OCI-LY1 (cell line): ENCODE results near the gene CAMK2D.
A peak's percentile ranks its signal among the peaks of the same experiment; 100 is the strongest.

ENCODE experiments used
- H2AFZ ChIP-seq: fragments of 200-600 bp; sonication (generic), shearing (Covaris generic); 2 replicates; pipeline ENCODE4 v1.6.0; 2014; ENCODE audit warnings: antibody characterized with exemption, mild to moderate bottlenecking, low read length
- H3F3A ChIP-seq: fragments of 200-600 bp; sonication (generic), shearing (Covaris generic); 2 replicates; pipeline ENCODE4 v1.6.0; 2014; ENCODE audit warnings: mild to moderate bottlenecking, antibody characterized with exemption, low read length, moderate library complexity; ENCODE audit not compliant: insufficient read depth
- H3K27ac ChIP-seq: fragments of 200-600 bp; sonication (generic); 2 replicates; pipeline ENCODE4 v1.5.1; 2014; ENCODE audit warnings: low read length, mixed run types, mild to moderate bottlenecking, low read depth; ENCODE audit not compliant: poor library complexity, severe bottlenecking
- H3K27me3 ChIP-seq: fragments of 200-600 bp; sonication (generic); 2 replicates; pipeline ENCODE4 v1.6.0; 2014; ENCODE audit warnings: antibody characterized with exemption, mild to moderate bottlenecking, low read length, moderate library complexity; ENCODE audit not compliant: insufficient read depth
- H3K36me3 ChIP-seq: fragments of 200-600 bp; sonication (generic); 2 replicates; pipeline ENCODE4 v1.6.1; 2014; ENCODE audit warnings: mild to moderate bottlenecking, antibody characterized with exemption, low read length, moderate library complexity, mixed read lengths; ENCODE audit not compliant: insufficient read depth
- H3K4me1 ChIP-seq: fragments of 200-600 bp; sonication (generic); 2 replicates; pipeline ENCODE4 v1.5.1; 2014; ENCODE audit warnings: mild to moderate bottlenecking, low read length, moderate library complexity; ENCODE audit not compliant: insufficient read depth, severe bottlenecking
- H3K4me2 ChIP-seq: fragments of 200-600 bp; sonication (generic), shearing (Covaris generic); 2 replicates; pipeline ENCODE4 v1.6.1; 2014; ENCODE audit warnings: low read length
- H3K4me3 ChIP-seq: fragments of 200-600 bp; sonication (generic); 2 replicates; pipeline ENCODE4 v1.5.1; 2014; ENCODE audit warnings: low read length, low read depth, mild to moderate bottlenecking, mixed read lengths; ENCODE audit not compliant: poor library complexity, severe bottlenecking
- H3K79me2 ChIP-seq: fragments of 200-600 bp; shearing (Covaris generic); 2 replicates; pipeline ENCODE4 v1.6.1; 2016; ENCODE audit warnings: mixed run types, low read length, mixed read lengths; ENCODE audit not compliant: insufficient read depth
- H3K9ac ChIP-seq: fragments of 200-600 bp; sonication (generic), shearing (Covaris generic); 2 replicates; pipeline ENCODE4 v1.6.1; 2014; ENCODE audit warnings: mild to moderate bottlenecking, low read length, mixed read lengths
- H3K9me2 ChIP-seq: fragments of 200-600 bp; sonication (generic), shearing (Covaris generic); 2 replicates; pipeline ENCODE4 v1.6.1; 2014; ENCODE audit warnings: low read depth, mild to moderate bottlenecking, low read length, mixed read lengths
- H3K9me3 ChIP-seq: fragments of 200-600 bp; shearing (Covaris generic); 2 replicates; pipeline ENCODE4 v1.6.1; 2014; ENCODE audit warnings: low read length, mixed read lengths
- H4K20me1 ChIP-seq: fragments of 200-600 bp; sonication (generic), shearing (Covaris generic); 2 replicates; pipeline ENCODE4 v1.6.0; 2016; ENCODE audit warnings: mild to moderate bottlenecking, low read length; ENCODE audit not compliant: insufficient read depth
- EZH2 ChIP-seq: fragments of 200-600 bp; sonication (generic), shearing (Covaris generic); IDR thresholded peaks from 2 replicates; pipeline ENCODE4 v1.8.0; 2017; ENCODE audit warnings: borderline replicate concordance, mixed run types, mild to moderate bottlenecking, antibody characterized with exemption, low read length, moderate library complexity, mixed read lengths
- TF ChIP-seq, protein P1 (sequence below): fragments of 200-600 bp; sonication (generic), shearing (Covaris generic); IDR thresholded peaks from 2 replicates; pipeline ENCODE4 v1.5.1; 2017; ENCODE audit warnings: mild to moderate bottlenecking, antibody characterized with exemption, low read length, moderate library complexity, mixed read lengths

Gene CAMK2D

DNA sequence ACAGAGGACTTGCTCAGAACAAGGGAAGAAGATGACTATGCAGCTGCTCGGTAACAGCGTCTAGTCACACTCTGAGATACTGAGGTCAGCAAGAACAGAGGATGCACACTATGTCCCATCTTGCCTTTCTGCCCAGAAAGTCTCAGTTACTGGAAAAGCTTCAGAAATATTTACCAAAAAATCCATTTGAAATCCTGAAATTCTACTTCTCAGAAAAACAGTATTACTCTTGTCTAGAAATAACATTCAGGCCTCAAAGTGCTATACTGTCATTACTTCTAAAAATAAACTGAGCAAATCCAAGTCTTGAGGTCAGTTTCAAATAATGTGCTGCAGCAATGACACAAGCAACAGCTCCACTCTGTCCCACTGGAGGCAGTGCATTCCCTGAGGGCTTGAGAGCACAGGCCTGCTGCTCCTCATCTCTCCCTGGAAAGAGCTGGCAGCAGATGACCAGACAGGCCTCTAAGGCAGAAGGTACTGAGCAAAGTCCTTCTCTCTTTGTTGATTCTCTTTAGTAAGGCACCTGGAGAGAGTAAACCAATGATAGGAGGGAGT is 76.9 kb downstream of the CAMK2D start:
- Histone ChIP-seq H3K9me3 (0 out of 2 replicates have a peak, but pooled peaks cover 2% of the 10 kb centered on the region), H3K9ac (no peak overlapping the region), H3K27me3 (no peaks in the 10 kb centered on the region), H3K9me2 (no peaks in the 10 kb centered on the region), H3K79me2 (peaks cover 66% of the 10 kb centered on the region), H2AFZ (no peak overlapping the region), H3K4me2 (peak overlapping the region; percentile 7; the same call in 1 of the 2 replicates), H4K20me1 (no peaks in the 10 kb centered on the region), H3K36me3 (peaks cover 83% of the 10 kb centered on the region), H3F3A (no peaks in the 10 kb centered on the region), H3K27ac (peak overlapping the region; percentile 70), H3K4me3 (no peak overlapping the region), H3K4me1 (peaks cover 40% of the 10 kb centered on the region)
- TF ChIP-seq EZH2, result no peak
- TF ChIP-seq, protein P1, sequence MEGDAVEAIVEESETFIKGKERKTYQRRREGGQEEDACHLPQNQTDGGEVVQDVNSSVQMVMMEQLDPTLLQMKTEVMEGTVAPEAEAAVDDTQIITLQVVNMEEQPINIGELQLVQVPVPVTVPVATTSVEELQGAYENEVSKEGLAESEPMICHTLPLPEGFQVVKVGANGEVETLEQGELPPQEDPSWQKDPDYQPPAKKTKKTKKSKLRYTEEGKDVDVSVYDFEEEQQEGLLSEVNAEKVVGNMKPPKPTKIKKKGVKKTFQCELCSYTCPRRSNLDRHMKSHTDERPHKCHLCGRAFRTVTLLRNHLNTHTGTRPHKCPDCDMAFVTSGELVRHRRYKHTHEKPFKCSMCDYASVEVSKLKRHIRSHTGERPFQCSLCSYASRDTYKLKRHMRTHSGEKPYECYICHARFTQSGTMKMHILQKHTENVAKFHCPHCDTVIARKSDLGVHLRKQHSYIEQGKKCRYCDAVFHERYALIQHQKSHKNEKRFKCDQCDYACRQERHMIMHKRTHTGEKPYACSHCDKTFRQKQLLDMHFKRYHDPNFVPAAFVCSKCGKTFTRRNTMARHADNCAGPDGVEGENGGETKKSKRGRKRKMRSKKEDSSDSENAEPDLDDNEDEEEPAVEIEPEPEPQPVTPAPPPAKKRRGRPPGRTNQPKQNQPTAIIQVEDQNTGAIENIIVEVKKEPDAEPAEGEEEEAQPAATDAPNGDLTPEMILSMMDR, result 0 out of 2 replicates have a peak, but pooled peaks have one; percentile 5

DNA sequence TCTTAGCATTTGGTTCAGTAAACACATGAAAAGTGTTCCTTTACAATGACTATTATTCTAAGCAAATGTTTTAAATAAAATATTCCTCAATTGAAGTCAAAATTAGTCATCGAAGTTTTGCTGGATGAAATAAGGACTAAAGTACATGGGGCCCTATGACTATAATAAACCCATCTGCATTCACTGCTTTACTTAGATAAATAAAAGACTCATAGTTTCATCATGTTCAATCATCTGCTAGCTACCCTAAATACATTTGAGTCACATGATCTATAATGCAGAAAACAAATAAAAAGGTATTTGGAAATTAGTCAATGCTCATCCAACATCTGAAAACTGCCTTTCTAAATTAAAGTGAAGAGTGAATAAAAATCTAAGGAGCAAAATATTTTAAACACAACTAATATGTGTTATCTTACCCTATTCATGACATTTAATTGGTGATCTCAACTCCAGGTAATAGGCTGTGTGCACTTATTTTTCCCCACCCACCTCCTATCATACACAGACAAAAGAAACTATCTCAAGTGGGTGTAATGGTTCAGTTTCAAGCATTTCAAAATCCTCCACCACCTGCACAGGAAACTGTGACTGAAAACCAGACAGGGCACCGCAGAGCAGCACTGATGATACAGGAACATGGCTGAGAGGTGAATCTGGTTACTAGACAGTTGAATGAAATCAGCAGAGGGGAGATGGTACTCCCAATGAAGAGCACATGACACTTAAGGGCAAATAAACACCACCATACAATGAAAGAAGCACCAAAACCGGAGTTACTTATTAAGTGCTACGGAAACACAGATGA is 78.6 kb downstream of the CAMK2D start:
- no peaks in the 10 kb centered on the region for H3K9me2 ChIP-seq
- H3K4me3 ChIP-seq, result no peak overlapping the region
- no peak overlapping the region for H3K9ac ChIP-seq
- peaks cover 90% of the 10 kb centered on the region for H3K36me3 ChIP-seq
- peak overlapping the region; percentile 34; the same call in 1 of the 2 replicates for H3K4me2 ChIP-seq
- peaks cover 54% of the 10 kb centered on the region for H3K4me1 ChIP-seq
- H2AFZ ChIP-seq, result no peak overlapping the region
- H3K79me2 ChIP-seq, result peaks cover 65% of the 10 kb centered on the region
- H3K27me3 ChIP-seq, result no peaks in the 10 kb centered on the region
- peak overlapping the region; percentile 70 for H3K27ac ChIP-seq
- H3K9me3 ChIP-seq, result 0 out of 2 replicates have a peak, but pooled peaks cover 2% of the 10 kb centered on the region
- H4K20me1 ChIP-seq, result no peaks in the 10 kb centered on the region
- H3F3A ChIP-seq, result no peaks in the 10 kb centered on the region
- TF ChIP-seq, protein P1, result no peak
- TF ChIP-seq EZH2, result no peak

DNA sequence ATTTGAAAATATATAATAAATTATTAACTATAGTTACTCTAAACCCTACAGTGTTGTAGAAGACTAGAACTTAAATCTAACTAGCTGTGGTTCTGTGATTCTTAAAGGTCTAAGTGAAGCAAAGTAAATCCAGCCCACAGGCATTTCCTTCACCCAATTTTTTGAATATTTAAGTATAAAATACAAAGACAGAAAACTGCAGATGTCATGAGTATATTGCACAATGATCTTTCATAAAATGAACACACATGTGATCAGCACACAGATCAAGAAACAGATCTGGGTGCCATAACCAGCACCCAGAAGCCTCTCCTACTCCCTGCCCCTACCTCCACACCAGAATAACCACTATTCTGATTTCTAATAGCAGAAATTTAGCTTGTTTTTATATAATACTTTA is 82.9 kb downstream of the CAMK2D start:
- Histone ChIP-seq H2AFZ (no peak overlapping the region), H3K27me3 (no peaks in the 10 kb centered on the region), H3K36me3 (peaks cover 83% of the 10 kb centered on the region), H3K9ac (no peak overlapping the region), H3F3A (no peaks in the 10 kb centered on the region), H3K27ac (no peak overlapping the region), H3K9me2 (no peaks in the 10 kb centered on the region), H4K20me1 (no peaks in the 10 kb centered on the region), H3K79me2 (peaks cover 46% of the 10 kb centered on the region), H3K4me1 (peaks cover 68% of the 10 kb centered on the region), H3K4me3 (no peak overlapping the region), H3K4me2 (no peak overlapping the region), H3K9me3 (0 out of 2 replicates have a peak, but pooled peaks cover 2% of the 10 kb centered on the region)
- TF ChIP-seq EZH2, result no peak
- TF ChIP-seq, protein P1, result no peak
